GM12878 (cell line): ENCODE data around the gene C1QTNF5. TPM values are rescaled to one million over a fixed set of nuclear protein-coding genes. Genes with fewer than 3 reads are reported as not detected.

Experiments used
- ATAC-seq: fragments of 200-7000 bp; cut with Tn5 transposase; 3 replicates; pipeline ENCODE4 v1.9.1; 2020; ENCODE audit warnings: mild to moderate bottlenecking, moderate library complexity
- BruUV-seq: library from RNA; stranded (reverse); fragments of 400-500 nt; replicated peaks from 2 replicates; lab custom pipeline; 2021; lab: Mats Ljungman, UMichigan
- CTCF ChIA-PET: fragments of 300-600 bp; sonication (Branson Sonifier 250); formaldehyde crosslinking; extraction: SDS; loops from one replicate; lab custom pipeline; 2021; ENCODE audit warnings: inconsistent platforms; lab: Yijun Ruan, JAX
- POLR2A ChIA-PET: fragments of 350-600 bp; formaldehyde crosslinking; extraction: SDS; loops from one replicate; lab custom pipeline; 2021; ENCODE audit warnings: inconsistent platforms; lab: Charles Lee
- RAD21 ChIA-PET: fragments of 300-600 bp; sonication (Branson Sonifier 250); formaldehyde crosslinking; loops from one replicate; lab custom pipeline; 2023; ENCODE audit warnings: antibody characterized with exemption; ENCODE audit not compliant: unreplicated experiment; lab: Charles Lee
- SMC1A ChIA-PET: fragments of 300-600 bp; sonication (Branson Sonifier 250); formaldehyde crosslinking; loops from one replicate; lab custom pipeline; 2023; ENCODE audit not compliant: unreplicated experiment, uncharacterized antibody; lab: Charles Lee
- DNase-seq: peaks from one replicate; pipeline ENCODE4 v3.0.0-alpha.2; 2011; ENCODE audit warnings: low read depth, low spot score
- FAIRE-seq: peaks from 3 replicates; lab custom pipeline; 2011; peaks lifted over from hg19 to GRCh38; lab: Jason Lieb, UNC
- H2AFZ ChIP-seq: 2 replicates; pipeline ENCODE4 v1.6.0; 2011; ENCODE audit warnings: low read depth, low read length, control low read depth; ENCODE audit not compliant: control insufficient read depth
- H3K27ac ChIP-seq: 2 replicates; pipeline ENCODE4 v1.5.1; 2011; ENCODE audit warnings: control low read depth; ENCODE audit not compliant: control insufficient read depth, insufficient read depth
- H3K27me3 ChIP-seq, 2 experiments: replicated peaks in 1 of 2; 2 replicates each; pipeline versions ENCODE4 v1.6.0 to v1.6.1; 2011; ENCODE audit warnings: low read length in 1 of 2; ENCODE audit not compliant: control insufficient read depth in 2 of 2, insufficient read depth in 2 of 2
- H3K36me3 ChIP-seq, 2 experiments: 2 replicates each; pipeline ENCODE4 v1.5.1; 2011; ENCODE audit warnings: low read length in 1 of 2; ENCODE audit not compliant: control insufficient read depth in 2 of 2, insufficient read depth in 2 of 2
- H3K4me1 ChIP-seq: 2 replicates; pipeline ENCODE4 v1.6.1; 2011; ENCODE audit warnings: mild to moderate bottlenecking, low read length, moderate library complexity, mixed read lengths; ENCODE audit not compliant: control insufficient read depth, insufficient read depth
- H3K4me2 ChIP-seq: 2 replicates; pipeline ENCODE4 v1.6.0; 2011; ENCODE audit warnings: control low read depth; ENCODE audit not compliant: control insufficient read depth, insufficient read depth
- H3K4me3 ChIP-seq: fragments of 200-600 bp; sonication (generic); 2 replicates; pipeline ENCODE4 v1.5.1; 2016
- H3K79me2 ChIP-seq: 2 replicates; pipeline ENCODE4 v1.6.0; 2011; ENCODE audit warnings: low read length; ENCODE audit not compliant: control insufficient read depth, insufficient read depth
- H3K9ac ChIP-seq: 2 replicates; pipeline ENCODE4 v1.8.0; 2011; ENCODE audit warnings: low read length, control low read depth, mixed read lengths; ENCODE audit not compliant: control insufficient read depth, insufficient read depth
- H3K9me3 ChIP-seq: replicated peaks from 3 replicates; pipeline ENCODE4 v1.5.1; 2011; ENCODE audit warnings: mild to moderate bottlenecking, low read length; ENCODE audit not compliant: control insufficient read depth, insufficient read depth
- H4K20me1 ChIP-seq: 2 replicates; pipeline ENCODE4 v1.6.0; 2011; ENCODE audit not compliant: control insufficient read depth, insufficient read depth
- BACH1 ChIP-seq: fragments of 450-650 bp; IDR thresholded peaks from 2 replicates; pipeline ENCODE4 v1.6.1; 2017; ENCODE audit warnings: mild to moderate bottlenecking, borderline replicate concordance
- CTCF ChIP-seq, 3 experiments: IDR thresholded peaks in 2 of 3; conservative IDR thresholded peaks in 1 of 3; 2 replicates each; pipeline ENCODE4 v1.5.1; 2011; ENCODE audit warnings: low read depth in 3 of 3, low read length in 3 of 3, mild to moderate bottlenecking in 3 of 3, control low read depth in 2 of 3, moderate library complexity in 2 of 3, inconsistent platforms in 1 of 3, mixed read lengths in 1 of 3; ENCODE audit not compliant: control insufficient read depth in 2 of 3, insufficient read depth in 1 of 3; ENCODE audit errors: extremely low read depth in 1 of 3
- NFYB ChIP-seq: IDR thresholded peaks from 2 replicates; pipeline ENCODE4 v1.6.1; 2011; ENCODE audit warnings: low read depth, mild to moderate bottlenecking, low read length, improper control_type of control experiment, moderate library complexity; ENCODE audit not compliant: insufficient read depth
- PBX3 ChIP-seq: IDR thresholded peaks from 2 replicates; pipeline ENCODE4 v1.6.1; 2011; ENCODE audit warnings: mild to moderate bottlenecking, low read depth, low read length, moderate library complexity; ENCODE audit not compliant: insufficient replicate concordance
- POLR2A ChIP-seq: IDR thresholded peaks from 2 replicates; pipeline ENCODE4 v1.6.1; 2011; ENCODE audit warnings: low read depth, mild to moderate bottlenecking, low read length
- RAD21 ChIP-seq: IDR thresholded peaks from 2 replicates; pipeline ENCODE4 v1.6.1; 2011; ENCODE audit warnings: mild to moderate bottlenecking, low read depth, low read length, moderate library complexity; ENCODE audit not compliant: insufficient read depth
- WGBS: methylation state at CpG from one replicate; pipeline ENCODE4 v1.1.6; 2016; ENCODE audit warnings: low lambda C conversion rate; ENCODE audit not compliant: insufficient replicate concordance, insufficient coverage; ENCODE audit errors: missing lambda C conversion rate; 5-methylcytosine and 5-hydroxymethylcytosine counted together
- in situ Hi-C: fragments of 300-500 bp; cut with MboI; formaldehyde crosslinking; loops from 9 replicates; pipeline ENCODE4 v1.14.3; 2018; ENCODE audit warnings: mixed read lengths
- intact Hi-C: fragments of 100-400 bp; cut with micrococcal nuclease; formaldehyde crosslinking; loops from one replicate; pipeline ENCODE4 v1.14.2; 2022; ENCODE audit not compliant: unreplicated experiment
- polyA plus RNA-seq, 11 experiments: library from polyadenylated mRNA; depleted of rRNA in 4 of 11; unstranded in 6 of 11; stranded (reverse) in 5 of 11; fragments of >200 nt; fragmentation: Nextera tagmentation in 4 of 11; fragmentation: Illumina TruSeq in 1 of 11; extraction: Ambion mirVana in 4 of 11; extraction: Trizol in 1 of 11; gene quantifications; 1 replicate in 1 of 11; 2 replicates in 10 of 11; pipeline versions ENCODE4 v1.2.1 to v1.2.3, GENCODE V29; 2011 to 2016; ENCODE audit warnings: inconsistent platforms in 2 of 11, missing spikeins in 2 of 11, low read depth in 1 of 11
- total RNA-seq, 4 experiments: library from RNA; depleted of rRNA in 3 of 4; stranded (reverse); fragments of >200 nt in 3 of 4; fragmentation: Illumina TruSeq in 1 of 4; extraction: Trizol in 1 of 4; gene quantifications; 2 replicates each; pipeline versions ENCODE4 v1.2.1 to v1.2.3, GENCODE V29; 2013 to 2021

The C1QTNF5 gene
- total and polyA plus RNA-seq, 10 of the 15 experiments (the other 5 are each of a cell fraction or from before 2014, with no cell fraction given) = not detected

- peak; percentile 75 to 79 (median 78) for TF ChIP-seq CTCF (IDR thresholded peaks at IDR 0.05 in 2 of 3, conservative IDR thresholded peaks at IDR 0.05 in 1 of 3; ENCODE audit: control insufficient read depth in 2 of 3, extremely low read depth in 1 of 3, insufficient read depth in 1 of 3, low read depth in 3 of 3, low read length in 3 of 3)
- TF ChIP-seq BACH1 = no peak
- peak; percentile 30 for TF ChIP-seq PBX3
Measured at GRCh38 chr11:119338318-119338890, 2.3 kb downstream of the C1QTNF5 start (continued).

GRCh38 chr11:119337581-119338317 is 2.9 kb downstream of the C1QTNF5 start:
- RAD21 ChIA-PET = interaction anchor here (0.6 to 2.6 kb wide), 30 partner anchors 9 to 648 kb away, joined by 3 to 24 read pairs (median 4); partner anchors contain the start of genes MCAM and VPS11
- CTCF ChIA-PET = interaction anchor here (0.6 to 3.7 kb wide), 57 partner anchors 10 to 964 kb away, joined by 3 to 88 read pairs (median 4); partner anchors contain the start of genes C2CD2L, CBL, DPAGT1 and MFRP
- H3K4me3 ChIP-seq = no peak overlapping the region
- no peaks in the 10 kb centered on the region for H4K20me1 ChIP-seq
- H3K79me2 ChIP-seq = peaks cover 13% of the 10 kb centered on the region
- peaks cover 9 to 11% of the 10 kb centered on the region in 2 experiments for H3K27me3 ChIP-seq
- DNase-seq (no peak), FAIRE-seq (no peak), ATAC-seq (0 out of 3 replicates have a peak, but pooled peaks have one; percentile 1)
- TF ChIP-seq NFYB = 0 out of 2 replicates have a peak, but pooled peaks have one; percentile 13
- TF ChIP-seq POLR2A = 0 out of 2 replicates have a peak, but pooled peaks have one; percentile 10
- TF ChIP-seq RAD21 = no peak
- peaks cover 12% of the 10 kb centered on the region for H3K4me1 ChIP-seq
- H3K9me3 ChIP-seq = no peaks in the 10 kb centered on the region
- H3K27ac ChIP-seq = no peak overlapping the region
- in situ Hi-C loops (no loop called here), intact Hi-C loops (loop anchor here (5.0 kb wide), 2 partner anchors 135 to 270 kb away; partner anchors contain the start of gene VPS11)
- no TSS peak for BruUV-seq
- no peak overlapping the region for H3K9ac ChIP-seq
- 0 out of 2 replicates have a peak overlapping the region, but pooled peaks have one; percentile 30 for H3K4me2 ChIP-seq
- H2AFZ ChIP-seq = no peak overlapping the region
- 80% methylated on average over 9 of the region's 9 CpGs for WGBS
- SMC1A ChIA-PET = interaction anchor here (0.7 to 2.6 kb wide), 11 partner anchors 12 to 684 kb away, joined by 3 to 23 read pairs (median 3); partner anchors contain the start of gene MCAM
- no peaks in the 10 kb centered on the region for H3K36me3 ChIP-seq
- POLR2A ChIA-PET = interaction anchor here (0.6 to 1.3 kb wide), 9 partner anchors 16 to 443 kb away, joined by 3 to 9 read pairs (median 3); partner anchors contain the start of gene NLRX1
